ENCODE measurements around the gene TMPRSS5. TPM values are rescaled to one million over a fixed set of nuclear protein-coding genes. Genes with fewer than 3 reads are reported as not detected.

TMPRSS5 gene
- polyA plus RNA-seq, 1 donor from 2014 or later, result 2.6 TPM

- no peak overlapping the region for H3K4me3 ChIP-seq (ENCODE audit: low read length)
- no peaks in the 10 kb centered on the region for H3K9me3 ChIP-seq (ENCODE audit: low read length)
- H3K9me2 ChIP-seq (ENCODE audit: insufficient read depth, low read length), result no peaks in the 10 kb centered on the region
- TF ChIP-seq TAF1 (IDR thresholded peaks at IDR 0.05; ENCODE audit: low read depth) (no peak), MXI1 (conservative IDR thresholded peaks at IDR 0.05; ENCODE audit: poor library complexity, severe bottlenecking) (no peak)
- no peak overlapping the region for H3K27ac ChIP-seq (ENCODE audit: low read length)
- no peaks in the 10 kb centered on the region for H3K27me3 ChIP-seq (ENCODE audit: insufficient read depth, low read depth, low read length)
- no peak overlapping the region for H3K9ac ChIP-seq (ENCODE audit: low read length)
- no peaks in the 10 kb centered on the region for H3F3A ChIP-seq (ENCODE audit: insufficient read depth, low read length, poor library complexity, severe bottlenecking)
- H3K36me3 ChIP-seq (ENCODE audit: insufficient read depth, low read length), result no peaks in the 10 kb centered on the region
- H4K20me1 ChIP-seq (ENCODE audit: insufficient read depth), result no peaks in the 10 kb centered on the region
- H3K79me2 ChIP-seq (replicated peaks; ENCODE audit: insufficient read depth, low read length), result no peaks in the 10 kb centered on the region
- no peak overlapping the region for H3K4me2 ChIP-seq (ENCODE audit: low read length)
- no peak overlapping the region for H2AFZ ChIP-seq (ENCODE audit: low read depth, low read length)
These were observed 20.3 kb downstream of the TMPRSS5 start for GRCh38 chr11:113685654-113686359.

GRCh38 chr11:113684496-113684895 lies 21.6 kb downstream of the TMPRSS5 start:
- Histone ChIP-seq H3K79me2 (replicated peaks; ENCODE audit: insufficient read depth, low read length) (no peaks in the 10 kb centered on the region), H3F3A (ENCODE audit: insufficient read depth, low read length, poor library complexity, severe bottlenecking) (no peaks in the 10 kb centered on the region), H3K27ac (ENCODE audit: low read length) (no peak overlapping the region), H2AFZ (ENCODE audit: low read depth, low read length) (no peak overlapping the region), H3K4me2 (ENCODE audit: low read length) (no peak overlapping the region), H3K27me3 (ENCODE audit: insufficient read depth, low read depth, low read length) (no peaks in the 10 kb centered on the region), H3K36me3 (ENCODE audit: insufficient read depth, low read length) (no peaks in the 10 kb centered on the region), H3K9me3 (ENCODE audit: low read length) (no peaks in the 10 kb centered on the region), H4K20me1 (ENCODE audit: insufficient read depth) (no peaks in the 10 kb centered on the region), H3K4me3 (ENCODE audit: low read length) (no peak overlapping the region), H3K9ac (ENCODE audit: low read length) (no peak overlapping the region), H3K9me2 (ENCODE audit: insufficient read depth, low read length) (no peaks in the 10 kb centered on the region)
- TF ChIP-seq POLR2AphosphoS5 (IDR thresholded peaks at IDR 0.05) (no peak), TAF1 (IDR thresholded peaks at IDR 0.05; ENCODE audit: low read depth) (no peak), EZH2 (IDR thresholded peaks at IDR 0.05; ENCODE audit: borderline replicate concordance, insufficient read depth, low read length, poor library complexity, severe bottlenecking) (no peak), MXI1 (conservative IDR thresholded peaks at IDR 0.05; ENCODE audit: poor library complexity, severe bottlenecking) (no peak), RAD21 (conservative IDR thresholded peaks at IDR 0.05) (no peak), REST (IDR thresholded peaks at IDR 0.05; ENCODE audit: borderline replicate concordance) (no peak), CTCF (IDR thresholded peaks at IDR 0.05; ENCODE audit: poor library complexity, severe bottlenecking) (no peak), SMC3 (conservative IDR thresholded peaks at IDR 0.05; ENCODE audit: poor library complexity) (no peak), EP300 (conservative IDR thresholded peaks at IDR 0.05; ENCODE audit: poor library complexity, severe bottlenecking) (no peak)
